PC-9 (cell line): ENCODE results near the gene SPTSSA.

Experiments used
- EZH2 ChIP-seq: fragments of 200-600 bp; sonication (generic); IDR thresholded peaks from 2 replicates; pipeline ENCODE4 v1.8.0; 2017; ENCODE audit warnings: antibody characterized with exemption, low read depth
- TF ChIP-seq, protein P1 (sequence below): fragments of 200-600 bp; sonication (generic); conservative IDR thresholded peaks from 2 replicates; pipeline ENCODE4 v1.6.1; 2017; ENCODE audit warnings: mixed run types, antibody characterized with exemption, mild to moderate bottlenecking, moderate library complexity

DNA sequence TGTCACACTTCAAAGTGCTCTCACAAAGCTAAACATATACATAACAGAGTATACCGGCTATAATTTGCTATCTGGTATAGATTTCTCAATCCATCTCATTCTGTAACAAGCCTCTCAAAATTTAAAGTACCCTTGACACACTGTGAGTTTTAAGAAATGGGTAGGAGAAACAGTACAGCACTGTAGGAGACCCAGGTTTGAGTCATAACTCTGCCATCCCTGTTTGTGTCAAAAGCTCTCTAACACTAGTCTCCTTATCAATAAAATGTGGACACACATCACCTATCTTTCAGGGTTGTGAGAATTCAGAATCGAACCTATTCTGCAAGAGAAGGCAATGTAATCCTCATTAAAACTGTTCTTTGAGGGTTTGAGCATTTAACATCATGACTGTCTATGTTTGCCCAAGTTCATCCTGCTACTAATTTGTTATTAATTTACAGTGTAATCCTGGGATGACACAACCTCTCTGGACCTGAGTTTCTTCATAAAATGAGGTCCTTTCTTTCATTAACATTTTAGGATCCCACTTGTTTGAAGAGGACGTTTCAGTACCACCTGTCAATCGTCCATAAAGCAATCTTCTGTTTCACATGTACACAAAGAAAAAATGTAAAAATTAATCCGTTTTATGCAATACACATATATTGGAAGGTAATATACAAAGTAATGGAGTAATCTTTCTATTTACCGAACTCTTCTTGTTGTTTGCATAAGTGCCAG, 12.1 kb downstream of the SPTSSA start:
- TF ChIP-seq, protein P1, sequence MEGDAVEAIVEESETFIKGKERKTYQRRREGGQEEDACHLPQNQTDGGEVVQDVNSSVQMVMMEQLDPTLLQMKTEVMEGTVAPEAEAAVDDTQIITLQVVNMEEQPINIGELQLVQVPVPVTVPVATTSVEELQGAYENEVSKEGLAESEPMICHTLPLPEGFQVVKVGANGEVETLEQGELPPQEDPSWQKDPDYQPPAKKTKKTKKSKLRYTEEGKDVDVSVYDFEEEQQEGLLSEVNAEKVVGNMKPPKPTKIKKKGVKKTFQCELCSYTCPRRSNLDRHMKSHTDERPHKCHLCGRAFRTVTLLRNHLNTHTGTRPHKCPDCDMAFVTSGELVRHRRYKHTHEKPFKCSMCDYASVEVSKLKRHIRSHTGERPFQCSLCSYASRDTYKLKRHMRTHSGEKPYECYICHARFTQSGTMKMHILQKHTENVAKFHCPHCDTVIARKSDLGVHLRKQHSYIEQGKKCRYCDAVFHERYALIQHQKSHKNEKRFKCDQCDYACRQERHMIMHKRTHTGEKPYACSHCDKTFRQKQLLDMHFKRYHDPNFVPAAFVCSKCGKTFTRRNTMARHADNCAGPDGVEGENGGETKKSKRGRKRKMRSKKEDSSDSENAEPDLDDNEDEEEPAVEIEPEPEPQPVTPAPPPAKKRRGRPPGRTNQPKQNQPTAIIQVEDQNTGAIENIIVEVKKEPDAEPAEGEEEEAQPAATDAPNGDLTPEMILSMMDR: no peak
- no peak for TF ChIP-seq EZH2
